ENCODE measurements around the gene RAPGEF1.

RAPGEF1 gene

DNA sequence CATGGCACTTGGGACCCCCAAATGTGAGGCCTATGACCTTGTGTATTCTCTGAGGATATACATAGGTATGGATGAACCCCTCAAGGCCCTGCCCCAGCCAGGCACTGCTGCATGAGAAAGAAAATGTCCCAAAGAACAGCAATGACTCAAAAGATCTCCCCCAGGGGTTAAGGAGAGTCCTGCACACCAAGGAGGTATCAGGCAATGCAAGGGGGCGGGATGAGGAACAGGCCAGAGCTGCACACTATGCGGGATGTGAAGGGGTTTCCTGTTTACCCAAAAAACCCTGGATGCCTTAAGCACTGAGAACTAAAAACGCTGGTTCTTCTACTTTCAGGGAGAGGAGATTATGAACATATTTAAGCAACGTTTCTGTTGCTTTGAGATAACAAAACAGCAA is 3.4 kb downstream of the RAPGEF1 start:
- TF ChIP-seq, protein P1, sequence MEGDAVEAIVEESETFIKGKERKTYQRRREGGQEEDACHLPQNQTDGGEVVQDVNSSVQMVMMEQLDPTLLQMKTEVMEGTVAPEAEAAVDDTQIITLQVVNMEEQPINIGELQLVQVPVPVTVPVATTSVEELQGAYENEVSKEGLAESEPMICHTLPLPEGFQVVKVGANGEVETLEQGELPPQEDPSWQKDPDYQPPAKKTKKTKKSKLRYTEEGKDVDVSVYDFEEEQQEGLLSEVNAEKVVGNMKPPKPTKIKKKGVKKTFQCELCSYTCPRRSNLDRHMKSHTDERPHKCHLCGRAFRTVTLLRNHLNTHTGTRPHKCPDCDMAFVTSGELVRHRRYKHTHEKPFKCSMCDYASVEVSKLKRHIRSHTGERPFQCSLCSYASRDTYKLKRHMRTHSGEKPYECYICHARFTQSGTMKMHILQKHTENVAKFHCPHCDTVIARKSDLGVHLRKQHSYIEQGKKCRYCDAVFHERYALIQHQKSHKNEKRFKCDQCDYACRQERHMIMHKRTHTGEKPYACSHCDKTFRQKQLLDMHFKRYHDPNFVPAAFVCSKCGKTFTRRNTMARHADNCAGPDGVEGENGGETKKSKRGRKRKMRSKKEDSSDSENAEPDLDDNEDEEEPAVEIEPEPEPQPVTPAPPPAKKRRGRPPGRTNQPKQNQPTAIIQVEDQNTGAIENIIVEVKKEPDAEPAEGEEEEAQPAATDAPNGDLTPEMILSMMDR (IDR thresholded peaks at IDR 0.05; ENCODE audit: control extremely low read depth, extremely low read depth, low read depth, missing control alignments), result no peak
- ChIA-PET CTCF (interaction anchor here (1.1 to 2.2 kb wide), 8 partner anchors 9 to 144 kb away, joined by 3 to 10 read pairs (median 6); no protein-coding TSS in a partner anchor), POLR2A (interaction anchor here (1.4 kb wide), 1 partner anchor 59 kb away, joined by 3 read pairs; no protein-coding TSS in a partner anchor)
- no peak for DNase-seq (ENCODE audit: extremely low spot score)

DNA sequence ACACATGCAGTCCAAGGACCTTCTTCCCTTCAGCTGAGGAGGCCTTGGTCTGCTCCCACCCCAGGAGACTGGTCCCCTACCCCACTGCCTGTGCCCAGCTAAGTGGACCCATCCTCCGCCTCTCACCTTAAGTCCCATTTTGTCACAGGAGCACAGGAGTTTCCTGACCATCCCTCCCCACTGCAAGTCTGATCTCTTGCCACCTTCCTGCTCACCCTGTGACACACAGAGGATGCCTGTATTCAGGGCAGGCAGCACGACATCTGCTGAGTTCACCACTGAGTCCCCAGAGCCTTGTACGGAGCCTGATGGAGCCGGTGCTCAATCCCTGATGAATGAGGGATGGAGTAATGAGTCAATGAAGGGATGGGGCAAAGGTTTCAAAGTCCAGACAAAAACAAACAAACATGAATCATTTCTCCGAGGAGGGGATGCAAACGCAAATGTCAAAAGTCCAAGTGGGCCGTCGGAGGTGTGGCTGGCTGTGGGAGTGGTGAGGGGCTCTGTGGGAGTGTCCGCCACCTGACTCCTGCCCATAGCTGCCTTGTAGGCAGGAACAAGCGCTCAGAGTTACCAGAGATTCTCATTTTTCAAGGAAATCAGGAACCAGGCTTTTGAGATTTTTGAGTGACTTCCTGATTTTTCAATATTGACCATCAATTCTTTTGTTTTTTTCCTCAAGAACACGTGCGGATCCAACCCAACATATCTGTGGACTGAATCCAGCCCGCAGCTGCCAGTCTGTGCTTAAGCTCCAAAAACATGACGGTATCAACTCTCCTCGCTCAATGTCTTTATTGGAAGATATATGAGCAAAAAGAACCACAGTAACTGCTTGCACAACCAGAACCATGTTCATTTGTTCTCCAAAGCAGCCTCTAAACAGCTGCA is 4.4 kb downstream of the RAPGEF1 start:
- CTCF ChIA-PET, result interaction anchor here (1.1 to 2.4 kb wide), 8 partner anchors 13 to 143 kb away, joined by 3 to 10 read pairs (median 6); no protein-coding TSS in a partner anchor
- TF ChIP-seq, protein P1 (IDR thresholded peaks at IDR 0.05; ENCODE audit: control extremely low read depth, extremely low read depth, low read depth, missing control alignments), result no peak
- no peak for DNase-seq (ENCODE audit: extremely low spot score)
- POLR2A ChIA-PET, result interaction anchor here (0.9 to 1.4 kb wide), 2 partner anchors 25 to 58 kb away, joined by 3 to 6 read pairs; no protein-coding TSS in a partner anchor

DNA sequence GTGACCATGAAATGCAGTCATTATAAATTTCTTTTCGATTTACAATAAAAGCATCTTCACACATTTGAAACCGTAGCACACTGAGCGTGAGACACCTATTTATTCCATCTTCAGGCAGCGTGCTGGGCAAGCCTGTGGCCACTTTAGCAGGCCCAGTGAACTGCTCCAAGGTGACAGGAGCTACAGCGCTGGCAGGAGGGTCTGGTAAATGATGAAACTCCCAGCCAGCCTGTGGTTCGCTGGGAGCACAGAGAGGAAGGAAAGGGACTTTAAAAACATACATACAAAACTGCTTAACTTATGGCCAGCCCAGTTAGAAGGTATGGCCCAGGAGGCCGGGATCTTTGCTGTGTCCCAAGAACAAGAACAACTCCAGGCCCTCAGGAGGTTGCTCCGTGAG is 5.1 kb downstream of the RAPGEF1 start:
- TF ChIP-seq, protein P1 (IDR thresholded peaks at IDR 0.05; ENCODE audit: control extremely low read depth, extremely low read depth, low read depth, missing control alignments), result no peak
- no peak for DNase-seq (ENCODE audit: extremely low spot score)
- CTCF ChIA-PET, result interaction anchor here (1.4 to 2.4 kb wide), 2 partner anchors 25 to 61 kb away, joined by 3 to 6 read pairs; no protein-coding TSS in a partner anchor
- POLR2A ChIA-PET, result interaction anchor here (0.9 kb wide), 1 partner anchor 24 kb away, joined by 6 read pairs; no protein-coding TSS in a partner anchor

DNA sequence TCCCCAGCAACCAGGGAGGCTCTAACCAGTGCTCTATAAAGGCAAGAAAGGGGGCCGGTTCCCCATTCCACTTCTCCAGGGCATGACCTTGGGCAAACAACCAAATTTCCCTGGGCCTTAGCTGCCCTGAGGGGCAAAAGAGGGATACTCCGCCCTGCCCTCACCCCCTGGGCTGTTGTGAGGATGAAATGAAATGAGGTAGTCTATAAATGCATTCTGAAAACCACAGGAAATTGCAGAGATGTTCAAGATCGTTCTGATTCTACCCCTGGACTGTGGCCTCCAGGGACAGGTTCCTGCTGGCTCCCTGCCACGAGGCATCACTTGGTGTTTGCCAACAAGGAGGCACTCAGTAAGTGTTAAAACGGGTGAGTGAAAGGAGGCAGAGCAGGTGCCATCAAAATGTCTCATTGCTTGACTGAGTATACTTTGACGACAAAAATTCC is 5.7 kb downstream of the RAPGEF1 start:
- TF ChIP-seq, protein P1 (IDR thresholded peaks at IDR 0.05; ENCODE audit: control extremely low read depth, extremely low read depth, low read depth, missing control alignments), result no peak
- ChIA-PET CTCF (interaction anchor here (0.8 to 8.2 kb wide), 5 partner anchors 8 to 143 kb away, joined by 3 to 84 read pairs (median 6); partner anchors contain the start of gene RAPGEF1), POLR2A (interaction anchor here (0.7 to 1.0 kb wide), 3 partner anchors 30 to 67 kb away, joined by 3 read pairs; no protein-coding TSS in a partner anchor)
- no peak for DNase-seq (ENCODE audit: extremely low spot score)

DNA sequence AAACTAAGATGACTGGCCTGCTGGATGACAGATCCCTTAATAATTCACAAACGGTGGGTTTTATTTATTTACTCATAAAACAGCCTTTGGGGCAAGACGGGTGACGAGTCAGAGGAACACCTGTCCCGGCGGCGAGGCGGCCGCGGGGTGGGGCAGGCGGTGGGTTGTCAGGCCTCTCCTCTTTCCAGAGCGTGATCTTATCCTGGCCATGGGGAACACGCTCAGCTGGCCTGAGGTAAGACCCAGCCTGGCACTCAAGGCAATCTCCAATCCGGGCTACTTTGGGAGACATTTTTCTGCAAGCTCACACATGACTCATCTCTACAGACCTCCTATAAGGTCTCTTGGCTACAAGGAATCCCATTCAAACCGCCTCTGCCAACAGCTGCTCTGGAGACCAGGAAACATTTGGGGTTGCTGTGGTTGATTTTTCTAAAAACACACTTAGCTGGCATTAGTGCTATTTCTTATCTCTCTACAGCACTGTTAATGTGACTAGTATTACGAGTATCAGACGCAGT is 6.3 kb downstream of the RAPGEF1 start:
- ChIA-PET POLR2A (interaction anchor here (0.7 to 2.7 kb wide), 5 partner anchors 9 to 67 kb away, joined by 3 to 7 read pairs (median 3); no protein-coding TSS in a partner anchor), CTCF (interaction anchor here (0.8 to 8.2 kb wide), 8 partner anchors 8 to 142 kb away, joined by 3 to 84 read pairs (median 6); partner anchors contain the start of gene RAPGEF1)
- TF ChIP-seq, protein P1 (IDR thresholded peaks at IDR 0.05; ENCODE audit: control extremely low read depth, extremely low read depth, low read depth, missing control alignments), result no peak
- no peak for DNase-seq (ENCODE audit: extremely low spot score)

Data from GM10248 (cell line).